Endothelial cell (in vitro differentiated cells): ENCODE measurements around the gene ATG7. TPM values are rescaled to one million over a fixed set of nuclear protein-coding genes. Genes with fewer than 3 reads are reported as not detected.

Experiments used
- DNase-seq: peaks from one replicate; pipeline ENCODE4 v3.0.0; 2021; ENCODE audit warnings: low spot score
- H3K27ac Mint-ChIP-seq: one replicate; pipeline ENCODE4 v1.8.0; 2021; ENCODE audit warnings: mixed read lengths, inconsistent platforms; ENCODE audit not compliant: unreplicated experiment
- H3K27me3 Mint-ChIP-seq: one replicate; pipeline ENCODE4 v1.8.0; 2021; ENCODE audit warnings: mild to moderate bottlenecking, moderate library complexity, mixed read lengths, inconsistent platforms; ENCODE audit not compliant: unreplicated experiment
- H3K36me3 Mint-ChIP-seq: one replicate; pipeline ENCODE4 v1.8.0; 2021; ENCODE audit warnings: mild to moderate bottlenecking, low read depth, mixed read lengths, inconsistent platforms; ENCODE audit not compliant: unreplicated experiment
- H3K4me1 Mint-ChIP-seq: one replicate; pipeline ENCODE4 v1.8.0; 2021; ENCODE audit warnings: mild to moderate bottlenecking, mixed read lengths, inconsistent platforms; ENCODE audit not compliant: unreplicated experiment
- H3K4me3 Mint-ChIP-seq: one replicate; pipeline ENCODE4 v1.8.0; 2021; ENCODE audit warnings: mild to moderate bottlenecking, mixed read lengths, inconsistent platforms; ENCODE audit not compliant: unreplicated experiment
- H3K9me3 Mint-ChIP-seq: one replicate; pipeline ENCODE4 v1.8.0; 2021; ENCODE audit warnings: mixed read lengths, inconsistent platforms; ENCODE audit not compliant: unreplicated experiment
- CTCF ChIP-seq: fragments of 200-600 bp; sonication (generic); IDR thresholded peaks from one replicate; pipeline ENCODE4 v1.5.0; 2021; ENCODE audit warnings: antibody characterized with exemption; ENCODE audit not compliant: unreplicated experiment
- total RNA-seq: library from RNA; stranded (reverse); fragmentation: NEBNext Ultra II Directional; extraction: Animal tissue kit (Norgen Biotek cat#: 25700); gene quantifications from one replicate; pipeline ENCODE4 v1.2.1, GENCODE V29; 2021; ENCODE audit not compliant: unreplicated experiment

Gene ATG7
- total RNA-seq, 1 donor from 2014 or later: 30.6 TPM

- Mint-ChIP-seq H3K27me3 (no peaks in the 10 kb centered on the region), H3K27ac (no peak overlapping the region), H3K36me3 (peaks cover 34% of the 10 kb centered on the region), H3K4me1 (peaks cover 7% of the 10 kb centered on the region), H3K9me3 (no peaks in the 10 kb centered on the region), H3K4me3 (no peak overlapping the region)
- DNase-seq: no peak
- no peak for TF ChIP-seq CTCF
Observed at GRCh38 chr3:11304175-11304574, 32.0 kb downstream of the ATG7 start.

DNA sequence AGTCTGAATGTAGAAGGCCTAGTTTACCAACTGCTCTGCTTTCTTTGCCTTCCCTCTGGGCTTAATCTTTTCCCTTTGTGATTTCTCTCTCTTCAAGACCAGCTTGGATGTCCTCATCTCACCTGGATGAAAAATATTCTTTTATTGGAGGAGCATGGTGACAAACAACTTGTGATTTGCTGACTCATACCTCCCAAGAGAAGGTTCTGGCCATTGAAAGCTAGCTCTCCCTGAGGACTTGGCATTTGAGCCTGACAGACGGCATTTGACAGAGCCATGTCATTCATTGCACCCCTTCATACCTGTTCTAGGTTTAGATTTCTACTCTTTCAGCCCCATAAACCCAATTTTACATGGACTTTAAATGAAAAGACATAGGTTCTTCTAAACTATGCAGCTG is 33.3 kb downstream of the ATG7 start:
- no peak for DNase-seq
- TF ChIP-seq CTCF: no peak
- H3K4me1 Mint-ChIP-seq: peaks cover 7% of the 10 kb centered on the region
- peaks cover 31% of the 10 kb centered on the region for H3K36me3 Mint-ChIP-seq
- H3K9me3 Mint-ChIP-seq: no peaks in the 10 kb centered on the region
- H3K4me3 Mint-ChIP-seq: no peak overlapping the region
- H3K27ac Mint-ChIP-seq: no peak overlapping the region
- H3K27me3 Mint-ChIP-seq: no peaks in the 10 kb centered on the region

GRCh38 chr3:11306817-11307589 is 34.8 kb downstream of the ATG7 start:
- no peak for TF ChIP-seq CTCF
- peak overlapping the region; percentile 33 for H3K27ac Mint-ChIP-seq
- H3K36me3 Mint-ChIP-seq: peaks cover 31% of the 10 kb centered on the region
- H3K27me3 Mint-ChIP-seq: no peaks in the 10 kb centered on the region
- no peaks in the 10 kb centered on the region for H3K9me3 Mint-ChIP-seq
- H3K4me1 Mint-ChIP-seq: peaks cover 7% of the 10 kb centered on the region
- DNase-seq: no peak
- H3K4me3 Mint-ChIP-seq: no peak overlapping the region

DNA sequence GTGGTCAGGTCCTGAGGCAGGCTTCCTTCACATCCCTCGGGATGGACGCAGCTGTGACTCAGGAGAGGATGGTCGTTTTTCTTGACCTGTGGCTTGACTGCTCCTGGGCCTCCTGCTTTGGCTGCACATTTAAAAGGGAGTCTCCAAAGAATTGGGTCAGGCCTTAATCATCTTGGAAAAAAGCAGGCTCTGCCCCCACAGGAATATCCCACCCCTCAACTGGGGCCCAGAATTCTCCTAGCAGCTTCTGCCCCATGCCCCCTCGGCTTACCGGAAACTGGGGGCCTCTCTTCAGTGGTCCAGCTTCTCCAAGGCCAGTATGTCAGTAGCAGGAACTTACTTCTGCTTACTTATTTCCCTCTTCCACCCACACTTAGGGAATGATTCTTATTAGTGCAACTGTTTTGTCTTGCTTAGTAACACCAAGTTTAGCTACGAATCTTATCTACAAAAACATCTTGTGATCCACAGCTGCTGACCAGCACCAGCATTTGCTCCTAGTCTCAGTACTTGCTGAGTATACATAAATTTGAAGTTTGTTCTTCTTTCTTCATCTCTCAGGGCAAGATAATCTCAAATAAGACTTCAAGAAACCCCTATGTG is 35.7 kb downstream of the ATG7 start:
- H3K27me3 Mint-ChIP-seq: no peaks in the 10 kb centered on the region
- DNase-seq: no peak
- no peak overlapping the region for H3K4me3 Mint-ChIP-seq
- no peaks in the 10 kb centered on the region for H3K9me3 Mint-ChIP-seq
- H3K4me1 Mint-ChIP-seq: peaks cover 7% of the 10 kb centered on the region
- H3K27ac Mint-ChIP-seq: no peak overlapping the region
- peaks cover 28% of the 10 kb centered on the region for H3K36me3 Mint-ChIP-seq
- no peak for TF ChIP-seq CTCF

DNA sequence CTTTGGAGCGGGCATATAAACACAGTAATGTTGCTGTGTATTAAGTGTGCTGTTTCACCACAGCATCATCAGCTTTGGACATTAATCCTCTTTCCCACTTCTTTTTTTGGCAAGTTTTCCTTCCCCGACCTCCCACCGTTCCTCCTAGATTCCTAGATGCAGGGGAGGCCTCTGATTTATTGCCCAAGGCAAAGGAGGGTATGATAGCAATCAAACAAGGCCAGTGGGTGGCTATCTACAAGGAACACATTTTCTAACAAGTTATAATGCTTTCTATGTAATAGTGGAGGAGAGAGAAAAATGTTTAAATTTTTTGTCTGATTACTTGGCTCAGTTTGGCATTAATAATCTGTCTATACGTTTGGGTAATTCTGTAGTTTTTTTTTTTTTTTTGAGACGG is 38.1 kb downstream of the ATG7 start:
- no peak for DNase-seq
- peaks cover 3% of the 10 kb centered on the region for H3K4me1 Mint-ChIP-seq
- H3K27ac Mint-ChIP-seq: no peak overlapping the region
- no peaks in the 10 kb centered on the region for H3K27me3 Mint-ChIP-seq
- no peaks in the 10 kb centered on the region for H3K9me3 Mint-ChIP-seq
- H3K36me3 Mint-ChIP-seq: peaks cover 29% of the 10 kb centered on the region
- no peak overlapping the region for H3K4me3 Mint-ChIP-seq
- no peak for TF ChIP-seq CTCF
